Measurements from ENCODE around the gene MLXIPL.

DNA sequence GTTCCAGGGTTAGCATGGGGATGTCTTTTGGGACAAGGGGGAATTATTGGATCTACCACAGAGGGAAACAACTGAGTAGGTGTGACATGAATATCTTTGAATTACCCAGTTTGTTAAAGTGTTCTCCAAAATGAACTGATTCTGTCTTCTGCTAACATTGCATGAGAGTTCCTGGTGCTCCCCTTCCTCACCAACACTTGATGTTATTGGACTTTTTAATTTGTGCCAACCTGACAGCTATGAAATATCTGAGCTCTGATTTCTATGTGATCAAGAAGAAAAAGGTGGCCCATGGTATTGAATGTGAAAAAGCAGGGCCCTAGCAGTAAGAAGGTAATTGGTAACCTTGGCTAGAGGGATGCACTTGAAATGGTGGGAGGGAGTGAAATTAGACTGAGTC is 38.7 kb upstream of the MLXIPL start:
- TF ChIP-seq, protein P1, sequence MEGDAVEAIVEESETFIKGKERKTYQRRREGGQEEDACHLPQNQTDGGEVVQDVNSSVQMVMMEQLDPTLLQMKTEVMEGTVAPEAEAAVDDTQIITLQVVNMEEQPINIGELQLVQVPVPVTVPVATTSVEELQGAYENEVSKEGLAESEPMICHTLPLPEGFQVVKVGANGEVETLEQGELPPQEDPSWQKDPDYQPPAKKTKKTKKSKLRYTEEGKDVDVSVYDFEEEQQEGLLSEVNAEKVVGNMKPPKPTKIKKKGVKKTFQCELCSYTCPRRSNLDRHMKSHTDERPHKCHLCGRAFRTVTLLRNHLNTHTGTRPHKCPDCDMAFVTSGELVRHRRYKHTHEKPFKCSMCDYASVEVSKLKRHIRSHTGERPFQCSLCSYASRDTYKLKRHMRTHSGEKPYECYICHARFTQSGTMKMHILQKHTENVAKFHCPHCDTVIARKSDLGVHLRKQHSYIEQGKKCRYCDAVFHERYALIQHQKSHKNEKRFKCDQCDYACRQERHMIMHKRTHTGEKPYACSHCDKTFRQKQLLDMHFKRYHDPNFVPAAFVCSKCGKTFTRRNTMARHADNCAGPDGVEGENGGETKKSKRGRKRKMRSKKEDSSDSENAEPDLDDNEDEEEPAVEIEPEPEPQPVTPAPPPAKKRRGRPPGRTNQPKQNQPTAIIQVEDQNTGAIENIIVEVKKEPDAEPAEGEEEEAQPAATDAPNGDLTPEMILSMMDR (IDR thresholded peaks at IDR 0.05; ENCODE audit: extremely low read depth in 1 of 2, insufficient read depth in 1 of 2, low read depth in 1 of 2, low read length in 2 of 2), result no peak
- TF ChIP-seq FOS (IDR thresholded peaks at IDR 0.05; ENCODE audit: borderline replicate concordance, insufficient read depth, low read length), result no peak
- TF ChIP-seq EZH2 (IDR thresholded peaks at IDR 0.05; ENCODE audit: borderline replicate concordance, low read depth, low read length, severe bottlenecking), result no peak
- TF ChIP-seq JUN (IDR thresholded peaks at IDR 0.05; ENCODE audit: borderline replicate concordance, insufficient read depth, insufficient read length, low read depth), result no peak
- TF ChIP-seq POLR2AphosphoS5 (IDR thresholded peaks at IDR 0.05; ENCODE audit: insufficient read depth, low read depth, low read length), result no peak
- TF ChIP-seq, protein P2, sequence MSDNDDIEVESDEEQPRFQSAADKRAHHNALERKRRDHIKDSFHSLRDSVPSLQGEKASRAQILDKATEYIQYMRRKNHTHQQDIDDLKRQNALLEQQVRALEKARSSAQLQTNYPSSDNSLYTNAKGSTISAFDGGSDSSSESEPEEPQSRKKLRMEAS (IDR thresholded peaks at IDR 0.05; ENCODE audit: insufficient read depth, insufficient read length), result no peak

Data from endothelial cell of umbilical vein (primary cell).